ENCODE measurements around the gene XPR1. TPM values are rescaled to one million over a fixed set of nuclear protein-coding genes. Genes with fewer than 3 reads are reported as not detected.

XPR1 gene
- total RNA-seq, 3 donors from 2014 or later (not counting 1 experiment from before 2014, with no cell fraction given) = 14.8 to 18.2 (median 16.7) TPM

GRCh38 chr1:180908074-180908765 lies 276.4 kb downstream of the XPR1 start:
- H3K4me1 ChIP-seq (ENCODE audit: control insufficient read depth, insufficient read depth, low read length) = peaks cover 7% of the 10 kb centered on the region
- intact Hi-C loops (cut with micrococcal nuclease) = no loop called here
- Mint-ChIP-seq H3K4me3 (no peak overlapping the region), H3K36me3 (no peaks in the 10 kb centered on the region), H3K27me3 (ENCODE audit: low read depth in 2 of 2) (peaks cover 14 to 16% of the 10 kb centered on the region in 2 donors), H3K4me1 (peaks cover 0 to 3% of the 10 kb centered on the region in 2 donors), H3K9me3 (no peaks in the 10 kb centered on the region), H3K27ac (no peak overlapping the region)
- H3K27ac ChIP-seq (ENCODE audit: low read length) = no peak overlapping the region
- ATAC-seq (no peak), DNase-seq (no peak)
- peaks cover 5% of the 10 kb centered on the region for H3K27me3 ChIP-seq (ENCODE audit: control insufficient read depth, insufficient read depth, low read length)
- H3K9me3 ChIP-seq (ENCODE audit: control insufficient read depth, insufficient read depth, low read length) = no peaks in the 10 kb centered on the region
- 87% methylated on average over 15 of the region's 15 CpGs for WGBS (ENCODE audit: insufficient coverage)
- no peak overlapping the region for H3K4me3 ChIP-seq (ENCODE audit: low read length)
- TF ChIP-seq CTCF (IDR thresholded peaks at IDR 0.05) = no peak
- no peaks in the 10 kb centered on the region for H3K36me3 ChIP-seq (ENCODE audit: control insufficient read depth, insufficient read depth, low read length)

GRCh38 chr1:180909005-180909414 lies 277.2 kb downstream of the XPR1 start:
- Histone ChIP-seq H3K27ac (ENCODE audit: low read length) (no peak overlapping the region), H3K9me3 (ENCODE audit: control insufficient read depth, insufficient read depth, low read length) (no peaks in the 10 kb centered on the region), H3K4me1 (ENCODE audit: control insufficient read depth, insufficient read depth, low read length) (peaks cover 7% of the 10 kb centered on the region), H3K27me3 (ENCODE audit: control insufficient read depth, insufficient read depth, low read length) (peaks cover 5% of the 10 kb centered on the region), H3K36me3 (ENCODE audit: control insufficient read depth, insufficient read depth, low read length) (no peaks in the 10 kb centered on the region), H3K4me3 (ENCODE audit: low read length) (no peak overlapping the region)
- no peak overlapping the region for H3K4me3 Mint-ChIP-seq
- 28% methylated on average over 3 of the region's 3 CpGs for WGBS (ENCODE audit: insufficient coverage)
- peaks cover 22 to 23% of the 10 kb centered on the region in 2 donors for H3K27me3 Mint-ChIP-seq (ENCODE audit: low read depth in 2 of 2)
- TF ChIP-seq CTCF (IDR thresholded peaks at IDR 0.05) = no peak
- no peaks in the 10 kb centered on the region for H3K36me3 Mint-ChIP-seq
- H3K27ac Mint-ChIP-seq = no peak overlapping the region
- DNase-seq (no peak), ATAC-seq (no peak)
- H3K9me3 Mint-ChIP-seq = no peaks in the 10 kb centered on the region
- intact Hi-C loops (cut with micrococcal nuclease) = no loop called here
- peaks cover 0 to 3% of the 10 kb centered on the region in 2 donors for H3K4me1 Mint-ChIP-seq

GRCh38 chr1:180909462-180909976 lies 277.7 kb downstream of the XPR1 start:
- Mint-ChIP-seq H3K9me3 (no peaks in the 10 kb centered on the region), H3K36me3 (no peaks in the 10 kb centered on the region), H3K4me3 (no peak overlapping the region), H3K27ac (no peak overlapping the region), H3K27me3 (ENCODE audit: low read depth in 2 of 2) (peaks cover 25 to 26% of the 10 kb centered on the region in 2 donors), H3K4me1 (peaks cover 0 to 3% of the 10 kb centered on the region in 2 donors)
- Histone ChIP-seq H3K36me3 (ENCODE audit: control insufficient read depth, insufficient read depth, low read length) (no peaks in the 10 kb centered on the region), H3K9me3 (ENCODE audit: control insufficient read depth, insufficient read depth, low read length) (no peaks in the 10 kb centered on the region), H3K4me3 (ENCODE audit: low read length) (no peak overlapping the region), H3K4me1 (ENCODE audit: control insufficient read depth, insufficient read depth, low read length) (peaks cover 7% of the 10 kb centered on the region), H3K27me3 (ENCODE audit: control insufficient read depth, insufficient read depth, low read length) (peaks cover 5% of the 10 kb centered on the region), H3K27ac (ENCODE audit: low read length) (no peak overlapping the region)
- no peak for DNase-seq
- ATAC-seq = no peak
- intact Hi-C loops (cut with micrococcal nuclease) = no loop called here
- TF ChIP-seq CTCF (IDR thresholded peaks at IDR 0.05) = no peak
- whole genome bisulfite sequencing (ENCODE audit: insufficient coverage) = 90% methylated on average over 3 of the region's 5 CpGs

All from natural killer cell (primary cell).